NCI-H2196 (cell line): Measurements from ENCODE around the gene AK2.
A peak's percentile ranks its signal among the peaks of the same experiment; 100 is the strongest.
"Not testable (repeated sequence)": the region's sequence is repeated elsewhere in the genome, so short reads cannot be mapped to it uniquely, and the experiment has no call there.

Experiments used
- DNase-seq: peaks from one replicate; lab custom pipeline; 2025; ENCODE audit not compliant: unreplicated experiment; lab: John Stamatoyannopoulos, UW

AK2 gene

DNA sequence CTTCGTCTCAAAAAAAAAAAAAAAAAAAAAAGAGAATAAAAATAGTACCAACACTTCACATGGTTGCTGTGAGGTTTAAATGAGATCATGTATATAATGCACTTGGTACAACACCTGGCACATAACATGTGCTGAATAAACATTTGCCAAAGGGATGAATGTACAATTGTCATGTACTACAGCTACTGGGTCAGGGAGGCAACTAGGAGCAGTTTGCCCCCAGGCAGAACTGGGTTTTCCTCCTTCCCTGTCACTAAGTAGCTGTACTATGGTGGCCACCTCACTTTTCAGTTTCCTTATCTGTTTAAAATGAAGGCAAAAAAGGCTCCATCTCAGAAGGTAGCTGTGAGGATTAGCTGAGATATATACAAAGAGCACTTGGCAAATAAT lies 11.5 kb downstream of the AK2 start:
- no peak for DNase-seq

DNA sequence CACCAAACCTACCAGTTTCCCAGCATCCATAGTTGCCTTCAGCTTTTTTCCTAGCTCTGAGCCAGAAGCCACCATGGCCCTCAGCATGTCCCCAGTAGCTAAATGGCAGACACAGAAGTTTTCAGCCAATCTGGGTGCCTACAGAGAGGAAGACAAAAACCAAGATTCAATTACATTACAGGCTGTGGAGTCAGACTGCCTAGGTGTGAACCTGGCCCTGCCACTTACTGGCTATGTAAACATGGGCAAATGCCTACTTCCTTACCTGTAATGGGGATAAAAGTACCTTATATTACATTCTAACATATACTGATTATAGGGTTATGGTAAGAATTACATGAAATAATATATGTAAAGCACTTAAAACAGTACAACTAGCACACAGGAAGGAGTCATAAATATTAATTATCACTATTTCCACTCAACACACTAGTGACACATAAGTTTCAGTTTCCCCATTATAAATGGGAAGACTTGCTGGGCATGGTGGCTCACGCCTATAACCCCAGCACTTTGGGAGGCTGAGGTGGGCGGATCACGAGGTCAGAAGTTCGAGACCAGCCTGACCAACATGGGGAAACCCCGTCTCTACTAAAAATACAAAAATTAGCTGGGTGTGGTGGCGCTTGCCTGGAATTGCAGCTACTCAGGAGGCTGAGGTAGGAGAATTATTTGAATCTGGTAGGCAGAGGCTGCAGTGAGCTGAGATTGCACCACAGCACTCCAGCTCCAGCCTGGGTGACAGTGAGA lies 12.1 kb downstream of the AK2 start:
- not testable (repeated sequence) for DNase-seq

DNA sequence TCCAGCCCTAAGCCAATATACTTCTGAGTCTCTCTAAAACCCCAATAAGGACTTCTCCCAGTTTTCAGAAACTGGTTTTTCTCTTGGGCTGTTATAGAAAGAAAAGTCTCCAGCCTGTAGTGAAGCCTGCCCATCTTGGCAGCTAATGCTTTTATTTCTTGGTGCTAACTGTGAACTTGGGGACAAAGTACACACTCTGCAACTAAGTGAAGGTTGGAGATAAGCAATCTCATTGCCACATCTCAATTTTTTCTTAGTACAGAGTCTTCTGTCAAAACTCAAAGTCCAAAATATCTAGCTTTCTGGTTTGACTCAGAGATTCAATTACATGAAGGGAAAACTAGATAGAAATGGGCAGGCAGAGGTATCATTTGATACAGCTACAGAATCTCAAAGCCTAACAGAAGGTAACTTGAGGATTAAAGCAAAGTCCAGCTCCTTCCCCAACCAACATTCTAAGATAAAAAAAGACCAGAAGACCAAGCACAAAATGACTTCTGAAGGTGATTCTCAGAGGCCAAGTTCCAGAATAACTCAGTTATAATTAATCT lies 14.0 kb downstream of the AK2 start:
- DNase-seq, result no peak

DNA sequence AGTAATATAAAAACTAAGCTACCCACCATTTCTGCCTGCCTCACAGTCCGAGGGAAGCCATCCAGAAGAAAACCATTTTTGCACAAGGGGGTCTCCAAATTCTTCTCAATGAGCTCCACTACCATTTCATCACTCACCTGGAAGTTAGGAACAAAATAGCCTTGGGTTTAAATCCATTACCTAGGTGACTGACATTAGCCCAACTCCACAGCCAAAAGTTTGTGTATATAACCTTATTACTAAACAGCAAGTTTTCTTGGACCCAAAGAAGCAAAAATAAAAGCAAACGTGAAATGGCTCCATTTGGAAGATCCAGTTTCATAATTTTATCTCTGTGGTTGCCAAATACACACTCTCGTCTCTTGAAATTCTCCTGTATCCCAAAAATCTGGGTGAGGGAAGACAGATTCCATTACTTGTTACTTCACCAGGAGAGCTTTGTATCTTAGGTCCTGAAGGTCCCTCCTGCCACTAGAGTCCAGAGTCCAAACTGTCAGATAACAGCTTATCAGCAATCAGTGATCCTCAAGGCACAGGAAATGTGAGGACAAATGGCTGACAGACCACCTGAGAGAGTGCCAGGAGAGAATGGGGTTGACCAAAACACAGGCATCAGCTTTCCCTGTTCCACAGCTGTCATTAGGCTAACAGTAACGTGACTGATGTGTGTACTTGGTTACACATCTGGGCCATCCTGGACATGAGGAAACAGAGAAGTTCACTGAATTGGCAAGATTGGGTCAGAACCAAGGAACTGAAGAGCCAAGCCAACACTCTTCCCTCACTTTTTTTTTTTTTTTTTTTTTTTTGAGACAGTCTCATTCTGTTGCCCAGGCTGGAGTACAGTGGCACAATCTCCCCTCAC lies 14.9 kb downstream of the AK2 start:
- DNase-seq, result no peak

DNA sequence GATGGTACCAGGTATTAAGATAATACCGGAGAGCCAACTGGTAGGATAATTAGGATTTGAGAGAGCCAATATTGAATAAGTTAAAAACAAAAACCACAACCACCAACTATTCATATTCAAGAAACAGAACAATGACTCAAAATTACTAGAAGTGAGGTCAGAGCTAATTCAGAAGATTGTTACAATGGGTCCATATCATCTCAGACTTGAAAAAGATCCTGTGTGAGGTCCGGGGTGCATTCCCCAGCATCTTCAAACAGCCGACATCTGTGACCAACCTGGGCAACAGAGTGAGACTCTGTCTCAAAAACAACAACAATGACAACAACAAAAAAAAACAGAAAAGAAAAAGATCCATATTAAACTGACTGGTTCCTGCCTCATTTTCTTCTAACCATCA lies 18.6 kb downstream of the AK2 start:
- DNase-seq, result no peak

DNA sequence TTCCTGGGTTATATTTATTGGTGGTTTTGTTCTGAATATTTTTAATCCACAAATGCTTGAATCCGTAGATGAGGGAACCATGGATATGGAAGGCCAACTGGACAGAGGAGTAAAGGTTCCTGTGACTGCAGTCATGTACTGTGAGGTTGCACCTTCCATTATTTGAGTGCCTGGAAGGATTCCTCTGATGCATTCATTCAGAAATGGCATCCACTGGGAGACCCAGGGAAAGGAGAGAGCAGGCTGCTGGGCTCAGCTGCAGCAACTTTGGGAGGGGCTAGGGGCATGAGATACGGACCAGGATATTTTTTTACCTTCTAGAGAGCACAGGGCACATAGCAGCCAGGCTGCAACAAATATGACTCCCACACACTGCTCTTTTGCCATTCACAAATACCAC lies 19.5 kb downstream of the AK2 start:
- no peak for DNase-seq

DNA sequence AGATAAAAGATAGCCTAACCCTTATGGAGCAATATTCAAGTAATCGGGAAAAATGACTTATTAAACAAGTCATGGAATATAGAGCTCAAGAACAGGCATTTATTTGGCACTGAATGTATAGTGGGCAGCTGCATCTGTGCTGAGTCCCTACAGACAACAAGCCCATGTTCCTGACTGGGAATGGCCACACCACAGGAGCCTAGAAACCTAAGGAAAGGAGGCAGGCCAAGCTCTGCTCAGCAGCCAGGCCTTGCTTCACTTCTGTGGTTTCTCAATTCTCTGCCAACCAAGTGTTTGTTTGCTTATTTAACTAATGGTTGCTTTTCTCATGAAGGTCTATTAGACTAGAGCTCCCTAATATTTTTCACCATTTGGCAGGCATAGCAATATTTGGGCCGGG lies 21.5 kb downstream of the AK2 start:
- DNase-seq, result no peak

DNA sequence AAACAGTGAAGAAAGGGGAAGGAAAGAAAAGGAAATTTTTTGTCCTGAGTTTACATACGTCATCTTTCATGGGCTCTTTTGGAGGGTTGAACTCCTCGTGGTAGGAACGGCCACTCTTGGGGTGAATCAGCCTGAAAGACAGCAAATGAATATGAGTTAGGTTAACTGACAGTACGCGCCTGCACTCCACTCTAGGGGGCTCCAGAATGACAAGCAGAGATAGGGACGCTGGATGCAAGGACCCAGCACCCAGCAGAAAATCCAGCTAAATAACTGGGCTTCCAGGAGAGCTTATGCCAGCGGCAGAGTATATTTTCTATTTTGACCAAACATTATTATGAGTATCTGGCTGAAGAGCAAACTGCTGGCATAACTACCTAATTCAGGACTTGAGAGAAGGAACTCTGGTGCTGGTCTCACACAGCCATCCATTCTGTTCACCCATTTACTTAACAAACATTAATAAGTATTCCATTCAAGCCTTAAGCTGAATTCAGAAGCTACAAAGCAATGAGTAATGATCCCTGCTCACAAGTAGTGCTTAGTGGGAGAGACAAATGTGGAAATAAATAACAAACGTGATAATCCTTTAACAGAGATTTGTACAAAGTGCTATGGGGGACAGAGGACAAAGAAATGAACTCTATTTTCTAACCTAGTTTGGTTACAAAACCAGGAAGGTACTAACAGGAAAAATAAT lies 22.1 kb downstream of the AK2 start:
- no peak for DNase-seq

DNA sequence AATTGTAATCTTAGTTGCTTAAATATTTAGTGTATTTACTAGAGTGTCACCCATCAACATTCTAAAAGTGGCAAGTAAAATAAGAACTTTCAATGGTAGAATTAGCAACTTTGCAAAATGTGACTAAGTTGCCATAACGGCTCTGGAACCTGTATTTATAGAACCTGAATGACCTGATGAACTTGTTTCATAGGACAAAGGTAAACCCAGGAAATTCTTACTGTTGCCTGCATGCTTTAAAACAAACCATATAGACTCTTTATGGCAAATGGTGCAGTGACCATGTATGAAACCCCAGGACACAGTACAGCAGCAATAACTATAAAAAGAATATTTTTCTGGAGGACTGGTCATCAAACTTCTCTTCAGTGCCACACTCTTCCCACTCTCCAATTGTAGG lies 22.9 kb downstream of the AK2 start:
- no peak for DNase-seq

DNA sequence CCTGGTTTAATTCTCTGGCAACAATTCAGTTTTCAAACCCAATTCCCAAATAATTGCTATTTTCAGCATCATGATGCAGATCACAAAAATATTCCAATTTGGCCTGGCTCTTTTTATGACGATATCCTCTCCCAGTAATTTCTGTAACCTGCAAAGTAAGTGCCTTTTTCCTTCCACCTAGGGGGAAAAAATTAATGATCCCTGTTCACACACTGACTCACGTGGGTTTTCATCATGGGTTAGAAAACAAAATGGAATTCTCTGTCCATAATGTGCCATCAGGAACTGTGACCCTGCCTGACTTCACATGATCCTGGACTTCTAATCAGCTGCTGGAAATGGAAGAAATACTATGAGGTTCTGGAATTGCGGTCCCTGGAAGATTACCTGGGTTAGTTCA lies 24.5 kb downstream of the AK2 start:
- no peak for DNase-seq

DNA sequence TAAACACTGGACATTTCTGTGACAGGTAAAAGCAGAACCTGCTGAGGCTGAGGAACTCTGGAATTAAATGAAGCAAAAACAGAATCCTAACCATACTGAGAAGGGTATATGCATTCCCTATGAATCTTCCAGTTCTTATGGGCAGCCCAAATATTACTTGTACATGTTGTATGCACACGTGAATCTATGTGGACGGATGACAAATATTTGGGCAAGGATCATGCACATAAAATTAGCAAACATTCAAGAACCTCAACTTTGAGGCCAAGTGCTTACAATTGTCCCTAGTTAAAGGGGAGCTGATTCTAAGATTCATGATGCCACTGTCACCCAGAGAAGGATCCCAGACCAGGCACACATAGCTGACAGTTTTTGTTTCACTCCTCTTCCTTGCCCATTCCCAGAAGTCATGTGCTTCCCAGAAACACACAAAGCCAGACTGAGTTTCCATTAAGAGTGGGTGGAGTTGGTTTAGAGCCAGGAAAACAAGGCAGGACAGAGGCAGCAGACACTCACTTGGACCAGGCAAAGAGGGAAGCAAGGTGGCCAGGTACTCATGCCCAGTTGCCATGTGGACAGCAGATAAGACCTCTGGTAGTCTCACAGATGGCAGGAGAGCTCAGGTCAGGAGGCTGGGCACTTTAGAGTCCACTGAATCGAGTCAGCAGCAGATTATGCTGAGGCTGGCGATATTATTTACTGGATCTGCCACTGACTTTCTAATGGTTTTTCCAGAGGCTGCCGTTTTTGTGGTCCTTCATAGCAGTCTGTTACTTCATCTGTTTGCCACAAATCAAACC lies 25.6 kb downstream of the AK2 start:
- DNase-seq, result peak; percentile 74

DNA sequence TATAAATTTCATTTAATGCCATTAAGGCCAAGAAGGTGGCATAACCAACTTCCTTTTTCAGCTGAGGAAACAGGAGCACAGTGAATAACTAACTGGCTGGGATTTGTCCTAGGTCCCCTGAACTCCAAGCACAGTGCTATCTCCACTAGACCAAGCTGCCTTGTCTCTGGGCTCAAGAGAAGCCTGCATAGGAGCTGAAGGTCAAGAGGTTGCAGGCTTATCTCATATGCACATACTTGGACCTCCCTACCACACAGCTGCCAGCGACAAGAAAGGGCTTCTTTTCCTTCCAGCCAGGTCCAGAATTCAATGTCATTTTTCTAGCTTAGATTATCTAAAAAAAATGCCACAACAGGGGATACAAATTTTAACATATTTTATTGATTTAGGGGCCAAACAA lies 27.1 kb downstream of the AK2 start:
- no peak for DNase-seq

DNA sequence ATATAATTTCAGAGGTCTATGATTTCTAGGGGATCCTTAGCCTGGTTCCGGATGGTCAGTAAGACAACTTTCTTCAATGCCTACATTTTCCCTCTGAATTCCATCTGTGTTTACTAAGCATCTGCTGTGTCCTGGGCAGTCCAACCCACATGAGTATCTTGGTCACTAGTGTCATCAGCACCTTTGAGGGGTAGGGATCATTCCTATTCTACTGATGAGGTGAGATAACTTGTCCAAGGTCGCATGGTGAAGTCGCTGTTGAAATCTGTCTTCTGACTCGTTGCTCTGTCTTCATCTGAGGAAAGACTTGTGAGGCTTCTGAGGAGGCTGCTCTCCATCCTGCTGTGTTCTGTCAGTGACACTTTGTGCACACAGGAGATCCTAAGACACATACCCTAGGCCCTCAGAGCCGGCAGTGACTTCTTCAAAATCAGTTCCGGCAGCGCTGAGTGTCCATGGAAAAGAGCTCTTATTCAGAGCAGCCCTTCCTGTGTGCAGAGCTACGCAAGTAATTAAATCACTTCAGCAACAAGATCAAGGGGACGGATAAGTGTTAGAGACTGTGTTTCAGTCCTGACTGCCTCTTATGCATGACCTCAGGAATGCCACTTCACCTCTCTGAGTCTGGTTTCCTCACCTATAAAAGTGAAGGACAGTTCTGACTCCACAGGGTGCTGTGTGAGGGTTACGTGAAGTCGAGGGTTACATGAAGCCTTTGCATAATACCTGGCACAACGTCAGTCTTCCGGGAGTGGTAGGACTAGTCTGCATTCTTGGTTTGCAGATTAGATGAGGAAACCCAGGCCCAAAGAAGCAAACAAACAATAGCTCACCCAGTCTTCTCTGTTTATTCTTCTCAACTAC lies 28.4 kb downstream of the AK2 start:
- peak; percentile 90 for DNase-seq

DNA sequence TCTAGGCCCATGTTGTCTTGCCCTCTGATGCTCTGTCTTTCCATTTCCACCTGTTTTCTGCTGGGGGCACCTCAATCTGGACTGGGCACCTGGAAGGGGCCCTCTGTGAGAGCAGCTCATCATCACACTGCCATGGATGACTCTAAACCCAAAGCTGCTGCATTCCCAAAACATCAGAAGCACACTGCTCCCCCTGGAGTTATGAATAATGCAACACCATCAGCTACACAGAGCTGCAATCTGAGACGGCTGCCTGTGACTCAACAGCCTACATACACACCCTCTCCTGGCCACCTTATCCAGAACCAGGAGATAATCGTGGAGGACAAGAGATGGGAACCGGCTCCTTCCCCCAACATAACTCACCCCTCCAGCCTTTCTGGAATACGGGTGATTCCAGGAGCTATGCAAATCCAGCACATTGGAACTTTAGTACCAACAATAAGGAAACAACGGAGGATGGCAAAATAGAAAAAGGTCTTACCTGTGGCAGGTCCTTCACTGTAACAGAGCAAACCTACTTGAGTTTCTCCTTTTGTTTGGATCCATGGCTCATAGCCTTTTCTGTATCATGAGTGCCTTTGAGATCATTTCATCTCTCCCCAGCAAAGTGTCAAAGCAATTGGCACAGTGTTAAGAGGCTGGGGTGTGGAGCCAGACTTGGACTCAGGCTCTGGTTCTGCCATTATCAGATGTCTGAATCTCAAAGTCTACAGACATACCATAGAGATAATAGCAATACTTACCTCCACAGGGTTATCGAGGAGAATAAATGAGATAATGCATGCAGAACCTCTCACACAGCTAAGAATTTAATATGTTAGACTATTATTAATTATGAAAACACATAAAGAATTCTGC lies 29.3 kb downstream of the AK2 start:
- DNase-seq, result peak; percentile 82

DNA sequence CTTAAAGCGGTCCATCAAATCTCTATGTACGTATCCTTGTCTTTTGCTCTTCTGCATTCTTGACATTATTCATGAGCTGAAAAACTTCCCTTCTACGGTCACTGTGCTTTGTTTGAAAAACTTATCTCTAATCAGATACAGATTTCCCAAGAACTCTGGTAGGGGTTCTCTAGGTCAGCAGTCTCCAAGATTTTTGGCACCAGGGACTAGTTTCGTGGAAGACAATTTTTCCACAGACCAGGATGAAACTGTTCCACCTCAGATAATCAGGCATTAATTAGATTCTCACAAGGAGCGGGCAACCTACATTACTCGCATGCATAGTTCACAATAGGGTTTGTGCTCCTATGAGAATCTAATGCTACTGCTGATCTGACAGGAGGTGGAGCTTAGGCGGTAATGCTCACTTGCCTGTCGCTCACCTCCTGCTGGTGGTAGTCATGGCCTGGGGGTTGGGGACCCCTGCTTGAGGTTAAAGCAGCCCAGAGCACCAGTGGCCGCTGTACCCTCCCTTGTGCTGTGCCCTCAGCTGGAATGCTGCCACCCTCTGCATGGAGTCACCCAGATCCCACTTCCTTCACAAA lies 30.8 kb downstream of the AK2 start:
- DNase-seq, result no peak

DNA sequence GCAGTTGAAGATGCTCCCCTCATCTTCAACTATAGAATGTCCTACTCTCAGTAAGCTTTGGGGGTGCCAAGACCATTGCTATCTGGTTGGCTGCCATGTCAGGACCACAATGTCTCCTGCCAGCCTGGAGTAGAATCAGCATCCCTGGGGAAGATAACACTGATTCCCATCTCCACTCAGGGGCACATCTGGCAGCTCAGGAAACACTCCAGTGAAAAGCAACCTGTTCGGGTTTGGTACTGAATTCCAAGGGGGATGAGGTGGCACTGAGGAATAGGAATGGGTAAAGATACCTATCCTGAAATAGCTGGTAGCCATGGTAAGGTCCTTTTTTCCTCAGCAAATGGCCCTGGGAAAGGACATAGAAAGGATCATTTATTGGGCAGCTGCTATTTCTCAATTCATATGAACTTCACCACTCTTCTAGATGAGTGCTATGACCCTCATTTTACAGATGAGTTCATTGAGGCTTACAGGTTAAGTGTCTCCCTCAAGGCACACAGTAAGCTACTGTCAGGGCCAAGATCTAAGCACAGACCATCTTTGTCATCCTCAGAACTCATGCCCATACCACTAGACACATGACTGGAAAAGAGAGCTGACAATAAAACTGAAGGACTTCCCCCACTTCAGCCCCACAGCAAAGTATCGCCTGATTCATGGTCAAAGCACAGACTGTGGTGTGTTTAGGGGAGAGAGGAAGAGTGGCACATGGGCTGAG lies 31.4 kb downstream of the AK2 start:
- no peak for DNase-seq

DNA sequence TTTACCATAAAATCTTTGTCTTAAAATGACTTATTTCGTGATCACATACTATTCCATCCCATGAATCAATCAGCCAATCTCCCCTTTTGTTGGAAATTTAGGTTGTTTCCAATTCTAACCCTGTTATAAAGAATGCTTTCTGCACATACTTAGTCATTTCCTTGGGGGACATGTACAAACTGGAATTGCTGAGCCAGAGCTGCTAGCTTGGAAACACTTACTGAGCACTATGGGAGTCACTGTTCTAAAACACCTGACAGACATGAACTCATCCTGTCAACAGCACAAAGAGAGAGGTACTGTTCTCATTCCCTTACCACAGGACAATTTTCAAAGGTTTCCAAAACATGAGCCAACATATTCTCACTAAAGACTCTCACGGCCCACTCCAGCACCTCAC lies 32.1 kb downstream of the AK2 start:
- DNase-seq, result no peak

DNA sequence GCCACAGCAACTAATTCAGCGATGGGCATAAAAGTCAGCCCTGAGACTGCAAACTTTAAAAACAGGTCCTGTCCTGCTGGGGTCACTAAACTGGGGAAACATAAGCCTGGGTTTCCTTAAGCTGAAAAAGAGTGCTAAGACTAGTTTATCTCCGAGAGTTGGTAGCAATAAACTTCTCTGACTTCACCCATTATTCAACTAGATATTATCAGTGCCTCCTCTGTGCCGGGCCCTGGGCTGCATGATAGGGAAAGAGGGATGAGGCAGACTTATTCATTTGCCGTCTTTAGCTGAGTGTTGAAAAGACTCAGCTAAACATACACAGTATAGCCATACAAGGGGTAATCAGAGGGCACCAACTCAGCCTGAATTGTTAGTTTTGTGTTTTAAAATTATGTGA lies 33.0 kb downstream of the AK2 start:
- no peak for DNase-seq
